ENCODE data around the gene REC114.

Gene REC114

DNA sequence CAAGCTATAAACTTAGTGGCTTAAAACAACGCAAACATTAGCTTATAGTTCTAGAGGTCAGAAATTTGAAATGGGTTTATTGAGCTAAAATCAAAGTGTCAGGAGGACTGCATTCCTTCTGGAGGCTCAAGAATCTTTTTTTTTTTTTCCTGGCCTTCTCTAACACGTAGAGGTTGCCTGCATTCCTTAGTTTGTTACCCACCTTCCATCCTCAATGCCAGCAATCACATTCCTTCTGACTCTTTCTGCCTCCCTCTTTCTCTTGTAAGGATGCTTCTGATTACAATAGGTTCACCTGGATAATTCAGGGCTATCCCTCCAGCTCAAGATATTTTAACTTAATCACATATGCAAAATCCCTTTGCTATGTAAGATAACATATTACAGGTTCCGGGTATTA is 24.8 kb downstream of the REC114 start:
- Histone ChIP-seq H2AFZ (no peak overlapping the region), H3K4me3 (ENCODE audit: low read depth, low read length) (no peak overlapping the region), H3K27ac (no peak overlapping the region), H3K4me1 (no peaks in the 10 kb centered on the region), H3K36me3 (ENCODE audit: control insufficient read depth, insufficient read depth, low read length) (no peaks in the 10 kb centered on the region), H3K79me2 (no peaks in the 10 kb centered on the region), H3K9me3 (ENCODE audit: control insufficient read depth, low read length) (no peaks in the 10 kb centered on the region), H3K4me2 (ENCODE audit: low read length) (no peak overlapping the region), H3K27me3 (ENCODE audit: control insufficient read depth, insufficient read depth, low read length) (no peaks in the 10 kb centered on the region), H3K9ac (no peak overlapping the region)
- TF ChIP-seq, protein P1, sequence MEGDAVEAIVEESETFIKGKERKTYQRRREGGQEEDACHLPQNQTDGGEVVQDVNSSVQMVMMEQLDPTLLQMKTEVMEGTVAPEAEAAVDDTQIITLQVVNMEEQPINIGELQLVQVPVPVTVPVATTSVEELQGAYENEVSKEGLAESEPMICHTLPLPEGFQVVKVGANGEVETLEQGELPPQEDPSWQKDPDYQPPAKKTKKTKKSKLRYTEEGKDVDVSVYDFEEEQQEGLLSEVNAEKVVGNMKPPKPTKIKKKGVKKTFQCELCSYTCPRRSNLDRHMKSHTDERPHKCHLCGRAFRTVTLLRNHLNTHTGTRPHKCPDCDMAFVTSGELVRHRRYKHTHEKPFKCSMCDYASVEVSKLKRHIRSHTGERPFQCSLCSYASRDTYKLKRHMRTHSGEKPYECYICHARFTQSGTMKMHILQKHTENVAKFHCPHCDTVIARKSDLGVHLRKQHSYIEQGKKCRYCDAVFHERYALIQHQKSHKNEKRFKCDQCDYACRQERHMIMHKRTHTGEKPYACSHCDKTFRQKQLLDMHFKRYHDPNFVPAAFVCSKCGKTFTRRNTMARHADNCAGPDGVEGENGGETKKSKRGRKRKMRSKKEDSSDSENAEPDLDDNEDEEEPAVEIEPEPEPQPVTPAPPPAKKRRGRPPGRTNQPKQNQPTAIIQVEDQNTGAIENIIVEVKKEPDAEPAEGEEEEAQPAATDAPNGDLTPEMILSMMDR (IDR thresholded peaks at IDR 0.05), result no peak

DNA sequence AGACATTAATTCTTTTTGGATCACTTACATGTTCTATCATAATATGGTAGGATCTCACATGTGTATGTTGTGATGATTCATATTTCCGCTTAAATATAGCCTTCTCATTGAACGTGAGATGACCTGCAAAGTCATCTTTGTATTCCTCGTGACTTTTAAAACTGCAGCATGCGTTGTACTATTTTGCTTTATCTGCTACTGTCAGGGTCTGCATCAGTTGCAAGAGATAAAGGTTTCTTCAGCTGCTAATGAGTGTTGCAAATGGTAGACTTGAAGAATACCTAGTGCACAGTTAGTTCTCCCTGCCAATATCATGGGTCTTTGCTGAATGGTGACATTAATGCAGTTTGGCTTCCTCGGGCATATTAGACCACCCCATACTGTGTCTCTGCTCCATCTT is 31.8 kb downstream of the REC114 start:
- Histone ChIP-seq H3K9ac (no peak overlapping the region), H2AFZ (no peak overlapping the region), H3K4me2 (ENCODE audit: low read length) (no peak overlapping the region), H3K4me1 (no peaks in the 10 kb centered on the region), H3K27me3 (ENCODE audit: control insufficient read depth, insufficient read depth, low read length) (no peaks in the 10 kb centered on the region), H3K4me3 (ENCODE audit: low read depth, low read length) (no peak overlapping the region), H3K27ac (no peak overlapping the region), H3K36me3 (ENCODE audit: control insufficient read depth, insufficient read depth, low read length) (no peaks in the 10 kb centered on the region), H3K79me2 (no peaks in the 10 kb centered on the region), H3K9me3 (ENCODE audit: control insufficient read depth, low read length) (no peaks in the 10 kb centered on the region)
- TF ChIP-seq, protein P1 (IDR thresholded peaks at IDR 0.05), result no peak

DNA sequence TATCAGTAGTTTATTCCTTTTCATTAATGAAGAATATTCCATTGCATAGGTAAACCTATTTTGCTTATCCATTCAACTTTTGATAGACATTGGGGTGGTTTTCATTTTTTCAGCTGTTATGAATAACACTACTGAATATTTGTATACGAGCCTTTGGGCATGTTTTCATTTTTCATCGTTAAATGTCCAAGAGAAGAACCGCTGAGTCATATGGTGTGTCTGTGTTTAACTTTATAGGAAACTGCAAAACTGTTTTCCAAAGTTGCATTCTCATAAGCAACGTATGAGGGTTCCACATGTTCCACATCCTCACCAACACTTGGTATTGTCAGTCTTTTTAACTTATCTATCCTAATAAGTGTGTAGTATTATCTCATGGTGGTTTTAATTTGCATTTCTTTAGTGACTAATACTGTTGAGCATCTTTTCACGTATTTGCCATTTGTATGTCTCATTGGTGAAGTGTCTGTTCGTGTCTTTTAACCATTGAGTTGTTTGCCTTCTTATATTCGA is 33.8 kb downstream of the REC114 start:
- TF ChIP-seq, protein P1 (IDR thresholded peaks at IDR 0.05), result no peak
- Histone ChIP-seq H3K4me2 (ENCODE audit: low read length) (no peak overlapping the region), H3K9ac (no peak overlapping the region), H3K27ac (no peak overlapping the region), H2AFZ (no peak overlapping the region), H3K4me3 (ENCODE audit: low read depth, low read length) (no peak overlapping the region), H3K79me2 (no peaks in the 10 kb centered on the region), H3K27me3 (ENCODE audit: control insufficient read depth, insufficient read depth, low read length) (no peaks in the 10 kb centered on the region), H3K9me3 (ENCODE audit: control insufficient read depth, low read length) (no peaks in the 10 kb centered on the region), H3K36me3 (ENCODE audit: control insufficient read depth, insufficient read depth, low read length) (no peaks in the 10 kb centered on the region), H3K4me1 (no peaks in the 10 kb centered on the region)

DNA sequence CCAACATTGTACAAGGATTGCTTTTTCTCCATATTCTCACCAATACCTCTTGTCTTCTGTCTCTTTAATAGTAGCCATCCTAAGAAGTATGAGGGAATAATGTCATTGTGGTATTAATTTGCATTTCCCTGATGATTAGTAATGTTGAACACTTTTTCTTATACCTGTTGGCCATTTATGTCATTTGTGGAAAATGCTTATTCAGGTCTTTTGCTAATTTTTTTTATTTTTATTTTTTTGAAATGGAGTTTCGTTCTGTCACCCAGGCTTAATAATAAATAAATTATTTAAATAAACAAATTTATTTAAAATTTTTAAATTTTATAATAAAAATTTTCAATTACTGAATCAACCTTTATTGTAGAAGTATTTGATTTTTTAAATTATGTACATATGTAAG is 37.1 kb downstream of the REC114 start:
- H3K9me3 ChIP-seq (ENCODE audit: control insufficient read depth, low read length), result no peaks in the 10 kb centered on the region
- no peaks in the 10 kb centered on the region for H3K27me3 ChIP-seq (ENCODE audit: control insufficient read depth, insufficient read depth, low read length)
- H3K27ac ChIP-seq, result no peak overlapping the region
- H3K79me2 ChIP-seq, result no peaks in the 10 kb centered on the region
- H3K4me2 ChIP-seq (ENCODE audit: low read length), result no peak overlapping the region
- no peak overlapping the region for H3K9ac ChIP-seq
- H3K4me1 ChIP-seq, result no peaks in the 10 kb centered on the region
- H2AFZ ChIP-seq, result no peak overlapping the region
- no peaks in the 10 kb centered on the region for H3K36me3 ChIP-seq (ENCODE audit: control insufficient read depth, insufficient read depth, low read length)
- TF ChIP-seq, protein P1 (IDR thresholded peaks at IDR 0.05), result no peak
- H3K4me3 ChIP-seq (ENCODE audit: low read depth, low read length), result no peak overlapping the region

DNA sequence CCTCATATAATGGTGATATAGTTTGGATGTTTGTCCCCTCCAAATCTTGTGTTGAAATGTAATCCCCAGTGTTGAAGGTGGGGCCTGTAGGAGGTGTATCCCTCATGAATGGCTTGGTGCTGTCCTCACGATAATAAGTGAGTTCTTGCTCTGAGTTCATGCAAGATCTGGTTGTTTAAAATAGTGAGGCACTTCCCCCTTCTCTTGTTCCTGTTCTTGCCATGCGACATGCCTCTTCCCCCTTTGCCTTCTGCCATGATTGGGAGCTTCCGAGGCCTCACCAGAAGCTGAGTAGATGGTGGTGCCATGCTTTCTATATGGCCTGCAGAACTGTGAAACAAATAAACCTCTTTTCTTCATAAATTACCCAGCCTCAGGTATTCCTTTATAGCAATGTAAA is 39.2 kb downstream of the REC114 start:
- Histone ChIP-seq H3K36me3 (ENCODE audit: control insufficient read depth, insufficient read depth, low read length) (no peaks in the 10 kb centered on the region), H3K27me3 (ENCODE audit: control insufficient read depth, insufficient read depth, low read length) (no peaks in the 10 kb centered on the region), H3K4me3 (ENCODE audit: low read depth, low read length) (no peak overlapping the region), H3K79me2 (no peaks in the 10 kb centered on the region), H3K27ac (no peak overlapping the region), H3K4me2 (ENCODE audit: low read length) (no peak overlapping the region), H3K4me1 (no peaks in the 10 kb centered on the region), H3K9me3 (ENCODE audit: control insufficient read depth, low read length) (no peaks in the 10 kb centered on the region), H2AFZ (no peak overlapping the region), H3K9ac (no peak overlapping the region)
- TF ChIP-seq, protein P1 (IDR thresholded peaks at IDR 0.05), result no peak

Data from parathyroid adenoma (tissue), 2 donors.